IMR-90 (cell line): ENCODE results near the gene PDE11A. TPM values are rescaled to one million over a fixed set of nuclear protein-coding genes. Genes with fewer than 3 reads are reported as not detected.

ENCODE experiments used
- ATAC-seq: fragments of 200-7000 bp; cut with Tn5 transposase; 2 replicates; pipeline ENCODE4 v1.9.1; 2020; ENCODE audit warnings: low read depth, mild to moderate bottlenecking, moderate library complexity
- BruUV-seq: library from RNA; stranded (reverse); fragments of 400-500 nt; replicated peaks from 2 replicates; lab custom pipeline; 2021; lab: Mats Ljungman, UMichigan
- CTCF ChIA-PET: fragments of 300-600 bp; formaldehyde crosslinking; extraction: SDS; loops from one replicate; lab custom pipeline; 2021; ENCODE audit warnings: antibody characterized with exemption; lab: Yijun Ruan, JAX
- POLR2A ChIA-PET: fragments of 300-600 bp; sonication (Branson Sonifier 250); formaldehyde crosslinking; loops from one replicate; lab custom pipeline; 2022; ENCODE audit warnings: antibody characterized with exemption; ENCODE audit not compliant: unreplicated experiment; lab: Charles Lee
- DNase-seq: peaks from one replicate; pipeline ENCODE4 v3.0.0; 2013
- H2AFZ ChIP-seq: replicated peaks from 2 replicates; pipeline ENCODE3; 2013; ENCODE audit warnings: low read length, mild to moderate bottlenecking; ENCODE audit not compliant: poor library complexity
- H2AK5ac ChIP-seq: 2 replicates; pipeline ENCODE4 v1.6.1; 2013; ENCODE audit warnings: low read depth, low read length, inconsistent platforms
- H2AK9ac ChIP-seq: replicated peaks from 2 replicates; pipeline ENCODE3; 2013; ENCODE audit warnings: mild to moderate bottlenecking, low read depth, low read length, moderate library complexity; ENCODE audit not compliant: poor library complexity
- H2BK120ac ChIP-seq: 2 replicates; pipeline ENCODE4 v1.6.1; 2013; ENCODE audit warnings: low read depth, low read length, inconsistent platforms
- H2BK15ac ChIP-seq: 3 replicates; pipeline ENCODE4 v1.6.1; 2013; ENCODE audit warnings: low read depth, low read length, inconsistent platforms
- H2BK20ac ChIP-seq: 2 replicates; pipeline ENCODE4 v1.6.1; 2013; ENCODE audit warnings: low read depth, mild to moderate bottlenecking, inconsistent platforms, low read length, moderate library complexity
- H2BK5ac ChIP-seq: 2 replicates; pipeline ENCODE4 v1.6.1; 2013; ENCODE audit warnings: mild to moderate bottlenecking, low read depth, low read length, inconsistent platforms; ENCODE audit not compliant: poor library complexity, severe bottlenecking
- H3K14ac ChIP-seq: replicated peaks from 2 replicates; pipeline ENCODE4 v1.6.1; 2013; ENCODE audit warnings: low read depth, low read length, inconsistent platforms
- H3K18ac ChIP-seq: 2 replicates; pipeline ENCODE4 v1.6.1; 2013; ENCODE audit warnings: low read depth, low read length, control low read depth
- H3K23ac ChIP-seq: 2 replicates; pipeline ENCODE4 v1.6.1; 2013; ENCODE audit warnings: low read depth, low read length, inconsistent platforms
- H3K27ac ChIP-seq: 2 replicates; pipeline ENCODE4 v1.5.1; 2013; ENCODE audit warnings: mild to moderate bottlenecking, control low read depth, low read length; ENCODE audit not compliant: insufficient read depth
- H3K27me3 ChIP-seq: 2 replicates; pipeline ENCODE4 v1.6.1; 2013; ENCODE audit warnings: low read length; ENCODE audit not compliant: control insufficient read depth, insufficient read depth
- H3K36me3 ChIP-seq: 2 replicates; pipeline ENCODE4 v1.6.1; 2013; ENCODE audit warnings: low read length, mixed read lengths; ENCODE audit not compliant: control insufficient read depth, insufficient read depth
- H3K4ac ChIP-seq: 2 replicates; pipeline ENCODE4 v1.6.1; 2013; ENCODE audit warnings: low read depth, low read length, inconsistent platforms
- H3K4me1 ChIP-seq: 2 replicates; pipeline ENCODE4 v1.6.1; 2013; ENCODE audit warnings: low read length, mixed read lengths; ENCODE audit not compliant: control insufficient read depth, insufficient read depth
- H3K4me2 ChIP-seq: 2 replicates; pipeline ENCODE4 v1.6.1; 2013; ENCODE audit warnings: low read depth, mild to moderate bottlenecking, control low read depth, low read length, moderate library complexity
- H3K4me3 ChIP-seq: 2 replicates; pipeline ENCODE4 v1.5.1; 2013; ENCODE audit warnings: low read depth, mild to moderate bottlenecking, control low read depth, low read length, moderate library complexity; ENCODE audit not compliant: insufficient read depth
- H3K56ac ChIP-seq: 2 replicates; pipeline ENCODE4 v1.6.1; 2013; ENCODE audit warnings: low read length, inconsistent platforms; ENCODE audit not compliant: insufficient read depth; ENCODE audit errors: extremely low read depth
- H3K79me1 ChIP-seq, 2 experiments: 2 replicates each; pipeline ENCODE4 v1.6.1; 2013; ENCODE audit warnings: low read length in 2 of 2, inconsistent platforms in 1 of 2, low read depth in 1 of 2
- H3K9ac ChIP-seq: 2 replicates; pipeline ENCODE4 v1.6.1; 2013; ENCODE audit warnings: low read depth, low read length, control low read depth
- H3K9me1 ChIP-seq: 2 replicates; pipeline ENCODE4 v1.6.1; 2013; ENCODE audit warnings: low read length, inconsistent platforms; ENCODE audit not compliant: insufficient read depth
- H3K9me3 ChIP-seq: 2 replicates; pipeline ENCODE4 v1.6.1; 2013; ENCODE audit warnings: low read length; ENCODE audit not compliant: control insufficient read depth, insufficient read depth
- H4K20me1 ChIP-seq: 2 replicates; pipeline ENCODE4 v1.6.1; 2013; ENCODE audit warnings: low read length, inconsistent platforms; ENCODE audit not compliant: insufficient read depth
- H4K5ac ChIP-seq: 2 replicates; pipeline ENCODE4 v1.6.1; 2013; ENCODE audit warnings: mild to moderate bottlenecking, low read depth, low read length, control low read depth
- H4K8ac ChIP-seq, 2 experiments: 2 replicates each; pipeline ENCODE4 v1.6.1; 2013; ENCODE audit warnings: low read depth in 2 of 2, low read length in 2 of 2, control low read depth in 1 of 2, inconsistent platforms in 1 of 2
- H4K91ac ChIP-seq: 2 replicates; pipeline ENCODE4 v1.6.1; 2013; ENCODE audit warnings: low read depth, low read length, inconsistent platforms; ENCODE audit not compliant: insufficient read depth
- BHLHE40 ChIP-seq: fragments of 150-350 bp; IDR thresholded peaks from 2 replicates; pipeline ENCODE4 v1.6.1; 2016; ENCODE audit warnings: mild to moderate bottlenecking, low read depth, low read length
- CEBPB ChIP-seq: IDR thresholded peaks from 2 replicates; pipeline ENCODE4 v1.6.1; 2012; ENCODE audit warnings: low read depth, low read length, improper control_type of control experiment
- CHD1 ChIP-seq: IDR thresholded peaks from 2 replicates; pipeline ENCODE4 v1.6.1; 2012; ENCODE audit warnings: low read depth, low read length, improper control_type of control experiment
- CTCF ChIP-seq: conservative IDR thresholded peaks from 2 replicates; pipeline ENCODE4 v1.5.1; 2012; ENCODE audit warnings: mild to moderate bottlenecking, low read depth, low read length, improper control_type of control experiment
- ELK1 ChIP-seq: fragments of 150-350 bp; IDR thresholded peaks from 2 replicates; pipeline ENCODE4 v1.6.1; 2016; ENCODE audit warnings: low read depth, mild to moderate bottlenecking, low read length, moderate library complexity, borderline replicate concordance
- FOS ChIP-seq: fragments of 150-350 bp; IDR thresholded peaks from 2 replicates; pipeline ENCODE4 v1.6.1; 2016; ENCODE audit warnings: low read depth, low read length
- MAFK ChIP-seq: IDR thresholded peaks from 2 replicates; pipeline ENCODE4 v1.6.1; 2012; ENCODE audit warnings: low read depth, low read length, improper control_type of control experiment
- MAZ ChIP-seq: IDR thresholded peaks from 2 replicates; pipeline ENCODE4 v1.6.1; 2012; ENCODE audit warnings: low read depth, mild to moderate bottlenecking, low read length, improper control_type of control experiment, moderate library complexity, borderline replicate concordance
- MXI1 ChIP-seq: IDR thresholded peaks from 2 replicates; pipeline ENCODE4 v1.6.1; 2012; ENCODE audit warnings: low read depth, mild to moderate bottlenecking, low read length, moderate library complexity, borderline replicate concordance
- NFE2L2 ChIP-seq: fragments of 150-350 bp; IDR thresholded peaks from 2 replicates; pipeline ENCODE4 v1.6.1; 2016; ENCODE audit warnings: low read depth, mild to moderate bottlenecking, low read length
- POLR2A ChIP-seq: IDR thresholded peaks from 2 replicates; pipeline ENCODE4 v1.6.1; 2012; ENCODE audit warnings: mild to moderate bottlenecking, low read depth, low read length
- RAD21 ChIP-seq: IDR thresholded peaks from 2 replicates; pipeline ENCODE4 v1.6.1; 2012; ENCODE audit warnings: low read length, improper control_type of control experiment
- RCOR1 ChIP-seq: IDR thresholded peaks from 2 replicates; pipeline ENCODE4 v1.6.1; 2012; ENCODE audit warnings: mild to moderate bottlenecking, low read length, improper control_type of control experiment; ENCODE audit not compliant: insufficient replicate concordance
- RFX5 ChIP-seq: IDR thresholded peaks from 2 replicates; pipeline ENCODE4 v1.8.0; 2012; ENCODE audit warnings: low read depth, mild to moderate bottlenecking, low read length, moderate library complexity
- SMC3 ChIP-seq: fragments of 150-350 bp; IDR thresholded peaks from 2 replicates; pipeline ENCODE4 v1.6.1; 2016; ENCODE audit warnings: low read depth, mild to moderate bottlenecking, antibody characterized with exemption, low read length, moderate library complexity
- USF2 ChIP-seq: fragments of 150-350 bp; IDR thresholded peaks from 2 replicates; pipeline ENCODE4 v1.6.1; 2017; ENCODE audit warnings: mild to moderate bottlenecking, antibody characterized with exemption, low read length, low read depth
- WGBS, 2 experiments: methylation state at CpG; one replicate each; pipeline versions ENCODE4 v1.1.5 to v1.1.7; 2013; ENCODE audit warnings: missing lambda C conversion rate in 2 of 2; ENCODE audit not compliant: insufficient read length in 1 of 2; ENCODE audit errors: extremely low coverage in 2 of 2; 5-methylcytosine and 5-hydroxymethylcytosine counted together
- dilution Hi-C: fragments of 300-500 bp; cut with HindIII; formaldehyde crosslinking; loops from one replicate; pipeline ENCODE4 v1.14.3; 2018; ENCODE audit warnings: low sequenced_read_pairs; ENCODE audit not compliant: unreplicated experiment
- in situ Hi-C: fragments of 300-500 bp; cut with MboI; formaldehyde crosslinking; loops from 3 replicates; pipeline ENCODE4 v1.14.3; 2019; ENCODE audit warnings: low sequenced_read_pairs, inconsistent platforms, mixed read lengths
- intact Hi-C: fragments of 100-400 bp; cut with micrococcal nuclease; formaldehyde crosslinking; loops from 2 replicates; pipeline ENCODE4 v1.10.0; 2022
- polyA plus RNA-seq, 3 experiments: library from polyadenylated mRNA; depleted of rRNA; stranded (reverse); fragments of >200 nt; gene quantifications; 2 replicates each; pipeline ENCODE4 v1.2.3, GENCODE V29; 2012; ENCODE audit warnings: low replicate concordance in 1 of 3
- total RNA-seq: library from RNA; depleted of rRNA; stranded (reverse); fragments of >200 nt; gene quantifications from 2 replicates; pipeline ENCODE4 v1.2.3, GENCODE V29; 2012

PDE11A gene
- total and polyA plus RNA-seq, 2 of the 4 experiments (the other 2 are of a cell fraction), result 0.21 to 0.72 TPM

GRCh38 chr2:177638507-177638906 lies 434.1 kb downstream of the PDE11A start:
- H4K5ac ChIP-seq, result no peak overlapping the region
- no peak overlapping the region for H3K14ac ChIP-seq
- no peak for DNase-seq
- H3K27me3 ChIP-seq, result no peaks in the 10 kb centered on the region
- H3K4ac ChIP-seq, result no peak overlapping the region
- no peak overlapping the region for H3K4me2 ChIP-seq
- H4K8ac ChIP-seq, result no peak overlapping the region
- ATAC-seq, result no peak
- in situ Hi-C loops (no loop called here), dilution Hi-C loops (no loop called here), intact Hi-C loops (no loop called here)
- H2AK9ac ChIP-seq, result no peak overlapping the region
- H3K56ac ChIP-seq, result no peak overlapping the region
- TF ChIP-seq FOS (no peak), POLR2A (no peak), MAFK (no peak), CHD1 (no peak), CTCF (no peak), CEBPB (no peak), USF2 (no peak), MXI1 (no peak), RCOR1 (no peak), BHLHE40 (no peak), NFE2L2 (no peak), MAZ (no peak), SMC3 (no peak), RFX5 (no peak), ELK1 (no peak), RAD21 (no peak)
- no peak overlapping the region for H3K4me3 ChIP-seq
- H4K91ac ChIP-seq, result no peak overlapping the region
- H2AK5ac ChIP-seq, result no peak overlapping the region
- H3K4me1 ChIP-seq, result no peaks in the 10 kb centered on the region
- H3K27ac ChIP-seq, result no peak overlapping the region
- H2BK5ac ChIP-seq, result no peak overlapping the region
- BruUV-seq, result no TSS peak
- no peak overlapping the region for H2BK120ac ChIP-seq
- no peak overlapping the region for H2BK20ac ChIP-seq
- H3K9ac ChIP-seq, result no peak overlapping the region
- no peak overlapping the region for H2BK15ac ChIP-seq
- H3K23ac ChIP-seq, result no peak overlapping the region
- POLR2A ChIA-PET, result no interaction called here
- H3K9me1 ChIP-seq, result no peaks in the 10 kb centered on the region
- CTCF ChIA-PET, result no interaction called here
- no peaks in the 10 kb centered on the region for H3K9me3 ChIP-seq
- H4K20me1 ChIP-seq, result no peaks in the 10 kb centered on the region
- H3K36me3 ChIP-seq, result no peaks in the 10 kb centered on the region
- no peak overlapping the region for H2AFZ ChIP-seq
- no CpG with 5 or more reads among the region's 1 CpG for WGBS, 2 experiments
- H3K18ac ChIP-seq, result no peak overlapping the region
- H3K79me1 ChIP-seq, result no peaks in the 10 kb centered on the region
